Right lobe of liver (tissue), 6 donors: Measurements from ENCODE around the gene SPACA7. TPM values are rescaled to one million over a fixed set of nuclear protein-coding genes. Genes with fewer than 3 reads are reported as not detected.

Source experiments
- ATAC-seq, 4 donors: fragments of 200-7000 bp; cut with Tn5 transposase; one replicate each; pipeline ENCODE4 v1.9.1; 2020; ENCODE audit warnings: mild to moderate bottlenecking in 4 of 4, moderate library complexity in 4 of 4
- DNase-seq, 3 donors: peaks; one replicate each; pipeline ENCODE4 v3.0.0-alpha.2; 2020
- H3K27ac ChIP-seq, 3 donors: fragments of 200-600 bp; one replicate each; pipeline ENCODE4 v1.8.0; 2022
- H3K27me3 ChIP-seq, 2 donors: fragments of 200-600 bp; one replicate each; pipeline ENCODE4 v1.8.0; 2022
- H3K36me3 ChIP-seq, 4 donors: fragments of 200-600 bp; sonication (generic) in 1 of 4; one replicate each; pipeline versions ENCODE4 v1.5.1 to v1.8.0; 2017 to 2022; ENCODE audit warnings: control low read depth in 1 of 4
- H3K4me1 ChIP-seq, 4 donors: fragments of 200-600 bp; sonication (generic) in 1 of 4; one replicate each; pipeline versions ENCODE4 v1.5.1 to v1.8.0; 2017 to 2022; ENCODE audit warnings: control low read depth in 1 of 4
- H3K4me3 ChIP-seq, 3 donors: fragments of 200-600 bp; one replicate each; pipeline ENCODE4 v1.8.0; 2022
- H3K9me3 ChIP-seq, 4 donors: fragments of 200-600 bp; sonication (generic) in 1 of 4; one replicate each; pipeline versions ENCODE4 v1.5.1 to v1.8.0; 2017 to 2022; ENCODE audit warnings: control low read depth in 1 of 4
- CTCF ChIP-seq, 4 donors: fragments of 200-600 bp in 3 of 4; fragments of 450-650 bp in 1 of 4; IDR thresholded peaks; one replicate each; pipeline versions ENCODE4 v1.5.1 to v1.8.0; 2016 to 2022; ENCODE audit warnings: antibody characterized with exemption in 4 of 4, mild to moderate bottlenecking in 2 of 4
- POLR2A ChIP-seq: fragments of 450-650 bp; IDR thresholded peaks from one replicate; pipeline ENCODE4 v1.6.1; 2017; ENCODE audit warnings: antibody characterized with exemption, mild to moderate bottlenecking
- WGBS: methylation state at CpG from one replicate; pipeline ENCODE4 v1.1.6; 2018; ENCODE audit warnings: low coverage, low lambda C conversion rate; ENCODE audit not compliant: insufficient coverage; ENCODE audit errors: missing lambda C conversion rate; 5-methylcytosine and 5-hydroxymethylcytosine counted together
- intact Hi-C, 2 donors: fragments of 100-400 bp; cut with DNase I; formaldehyde crosslinking; loops; one replicate each; pipeline versions ENCODE4 v1.11.2 to v1.14.1; 2022
- total RNA-seq, 6 experiments: library from RNA; depleted of rRNA in 2 of 6; stranded (reverse); fragments of >200 nt in 2 of 6; fragmentation: NEBNext Ultra II Directional in 3 of 6; extraction: Animal tissue kit (Norgen Biotek cat#: 25700) in 3 of 6; gene quantifications; one replicate each; pipeline versions ENCODE4 v1.1.0 to v1.2.4, GENCODE V29; 2016 to 2023
- donor health status: DM: no; HTN: yes; CAD: no.
- donor health status: DM: no; HTN: no; CAD: no.
- donor health status: DM: no; HTN: no; CAD: no.
- donor health status: DM: no; HTN: yes; CAD: no.
- donor health status: DM: no; HTN: yes; CAD: no.

The SPACA7 gene
- total RNA-seq, 6 experiments from 2014 or later = not detected

GRCh38 chr13:112351825-112352224 lies 24.3 kb upstream of the SPACA7 start:
- TF ChIP-seq POLR2A = no peak
- H3K27ac ChIP-seq = no peak overlapping the region
- intact Hi-C loops = no loop called here
- H3K4me3 ChIP-seq = no peak overlapping the region
- H3K36me3 ChIP-seq = no peaks in the 10 kb centered on the region
- no peaks in the 10 kb centered on the region for H3K9me3 ChIP-seq
- 27% methylated on average over 8 of the region's 8 CpGs for WGBS
- H3K27me3 ChIP-seq = no peaks in the 10 kb centered on the region
- DNase-seq (no peak), ATAC-seq (no peak)
- H3K4me1 ChIP-seq = no peaks in the 10 kb centered on the region

GRCh38 chr13:112353856-112354255 lies 22.3 kb upstream of the SPACA7 start:
- Histone ChIP-seq H3K27me3 (no peaks in the 10 kb centered on the region), H3K9me3 (no peaks in the 10 kb centered on the region), H3K27ac (no peak overlapping the region), H3K4me1 (no peaks in the 10 kb centered on the region), H3K36me3 (no peaks in the 10 kb centered on the region), H3K4me3 (no peak overlapping the region)
- 62% methylated on average over 3 of the region's 11 CpGs for WGBS
- intact Hi-C loops = no loop called here
- ATAC-seq (no peak), DNase-seq (no peak)
- TF ChIP-seq POLR2A = no peak
- TF ChIP-seq CTCF (IDR thresholded peaks at IDR 0.05) = no peak

- H3K27me3 ChIP-seq = no peaks in the 10 kb centered on the region
- TF ChIP-seq POLR2A = no peak
- no peak for TF ChIP-seq CTCF (IDR thresholded peaks at IDR 0.05)
- DNase-seq (no peak), ATAC-seq (no peak)
- no peak overlapping the region for H3K4me3 ChIP-seq
- no peaks in the 10 kb centered on the region for H3K36me3 ChIP-seq
- intact Hi-C loops = no loop called here
- H3K9me3 ChIP-seq = no peaks in the 10 kb centered on the region
- WGBS = 84% methylated on average over 10 of the region's 32 CpGs
- no peaks in the 10 kb centered on the region for H3K4me1 ChIP-seq
- no peak overlapping the region for H3K27ac ChIP-seq
Observed at GRCh38 chr13:112354330-112355273, 21.6 kb upstream of the SPACA7 start.

GRCh38 chr13:112355274-112355838 lies 20.8 kb upstream of the SPACA7 start:
- TF ChIP-seq CTCF (IDR thresholded peaks at IDR 0.05) (no peak), POLR2A (no peak)
- Histone ChIP-seq H3K4me3 (no peak overlapping the region), H3K27ac (no peak overlapping the region), H3K4me1 (no peaks in the 10 kb centered on the region), H3K27me3 (no peaks in the 10 kb centered on the region), H3K9me3 (no peaks in the 10 kb centered on the region), H3K36me3 (no peaks in the 10 kb centered on the region)
- intact Hi-C loops = no loop called here
- ATAC-seq (no peak), DNase-seq (no peak)
- WGBS = 65% methylated on average over 10 of the region's 15 CpGs

- Histone ChIP-seq H3K4me1 (no peaks in the 10 kb centered on the region), H3K9me3 (no peaks in the 10 kb centered on the region), H3K36me3 (no peaks in the 10 kb centered on the region), H3K27me3 (no peaks in the 10 kb centered on the region), H3K27ac (no peak overlapping the region), H3K4me3 (no peak overlapping the region)
- TF ChIP-seq POLR2A (no peak), CTCF (IDR thresholded peaks at IDR 0.05) (no peak)
- no peak for ATAC-seq
- no peak for DNase-seq
- WGBS = 73% methylated on average over 10 of the region's 13 CpGs
- intact Hi-C loops = no loop called here
Observed at GRCh38 chr13:112356190-112356589, 20.0 kb upstream of the SPACA7 start.
